ENCODE results near the gene POGZ.

The POGZ gene

GRCh38 chr1:151368393-151369301, 90.6 kb downstream of the POGZ start:
- peaks cover 42 to 47% of the 10 kb centered on the region in 2 donors for H3K4me1 ChIP-seq (ENCODE audit: control insufficient read depth in 2 of 2, insufficient read depth in 2 of 2, low read length in 2 of 2)
- no peaks in the 10 kb centered on the region for H3K27me3 ChIP-seq (ENCODE audit: control insufficient read depth in 2 of 2, insufficient read depth in 2 of 2, low read length in 2 of 2)
- H3K27ac ChIP-seq (ENCODE audit: low read depth in 2 of 2, low read length in 2 of 2) = peak overlapping the region in 1 of 2 donors; percentile 32
- H3K9ac ChIP-seq (ENCODE audit: low read depth in 1 of 2, low read length in 2 of 2) = peak overlapping the region in 1 of 2 donors; percentile 34
- peaks cover 51% of the 10 kb centered on the region in 2 donors for H3K36me3 ChIP-seq (ENCODE audit: control insufficient read depth in 2 of 2, insufficient read depth in 2 of 2, low read length in 2 of 2)
- H3K9me3 ChIP-seq (ENCODE audit: control insufficient read depth in 2 of 2, low read length in 2 of 2) = no peaks in the 10 kb centered on the region
- peak overlapping the region; percentile 81 to 87 for H3K4me3 ChIP-seq (ENCODE audit: low read length in 2 of 2)

- no peaks in the 10 kb centered on the region for H3K27me3 ChIP-seq (ENCODE audit: control insufficient read depth in 2 of 2, insufficient read depth in 2 of 2, low read length in 2 of 2)
- H3K36me3 ChIP-seq (ENCODE audit: control insufficient read depth in 2 of 2, insufficient read depth in 2 of 2, low read length in 2 of 2) = peaks cover 52 to 54% of the 10 kb centered on the region in 2 donors
- no peak overlapping the region for H3K9ac ChIP-seq (ENCODE audit: low read depth in 1 of 2, low read length in 2 of 2)
- no peak overlapping the region for H3K4me3 ChIP-seq (ENCODE audit: low read length in 2 of 2)
- H3K4me1 ChIP-seq (ENCODE audit: control insufficient read depth in 2 of 2, insufficient read depth in 2 of 2, low read length in 2 of 2) = peaks cover 34 to 39% of the 10 kb centered on the region in 2 donors
- H3K9me3 ChIP-seq (ENCODE audit: control insufficient read depth in 2 of 2, low read length in 2 of 2) = peaks cover 0 to under 1% of the 10 kb centered on the region in 2 donors
- H3K27ac ChIP-seq (ENCODE audit: low read depth in 2 of 2, low read length in 2 of 2) = no peak overlapping the region
Measured at GRCh38 chr1:151367658-151368392, 91.5 kb downstream of the POGZ start.

DNA sequence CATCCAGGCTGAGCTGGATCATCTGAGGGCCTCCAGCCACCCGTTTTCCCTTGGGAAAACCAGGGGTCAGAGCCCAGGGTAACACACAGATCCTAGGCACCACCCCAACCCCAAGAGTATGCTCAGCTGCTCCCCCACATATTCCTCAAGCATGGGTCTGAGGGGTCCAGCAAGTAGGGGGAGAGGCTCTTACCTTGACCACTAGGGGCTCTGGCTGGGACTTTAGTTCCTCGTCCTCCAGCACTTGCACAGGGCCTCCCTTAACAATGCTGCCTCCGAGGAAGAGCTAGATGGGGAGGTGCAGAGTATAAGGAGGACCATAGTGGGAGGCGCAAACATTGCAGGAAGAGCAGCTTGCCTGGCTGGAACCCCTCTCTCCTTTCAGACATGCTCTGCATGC, 94.3 kb downstream of the POGZ start:
- Histone ChIP-seq H3K9ac (ENCODE audit: low read depth in 1 of 2, low read length in 2 of 2) (no peak overlapping the region), H3K4me3 (ENCODE audit: low read length in 2 of 2) (no peak overlapping the region), H3K36me3 (ENCODE audit: control insufficient read depth in 2 of 2, insufficient read depth in 2 of 2, low read length in 2 of 2) (peaks cover 50 to 54% of the 10 kb centered on the region in 2 donors), H3K27ac (ENCODE audit: low read depth in 2 of 2, low read length in 2 of 2) (no peak overlapping the region), H3K27me3 (ENCODE audit: control insufficient read depth in 2 of 2, insufficient read depth in 2 of 2, low read length in 2 of 2) (no peaks in the 10 kb centered on the region), H3K9me3 (ENCODE audit: control insufficient read depth in 2 of 2, low read length in 2 of 2) (peaks cover 0 to 8% of the 10 kb centered on the region in 2 donors), H3K4me1 (ENCODE audit: control insufficient read depth in 2 of 2, insufficient read depth in 2 of 2, low read length in 2 of 2) (peaks cover 18 to 19% of the 10 kb centered on the region in 2 donors)

DNA sequence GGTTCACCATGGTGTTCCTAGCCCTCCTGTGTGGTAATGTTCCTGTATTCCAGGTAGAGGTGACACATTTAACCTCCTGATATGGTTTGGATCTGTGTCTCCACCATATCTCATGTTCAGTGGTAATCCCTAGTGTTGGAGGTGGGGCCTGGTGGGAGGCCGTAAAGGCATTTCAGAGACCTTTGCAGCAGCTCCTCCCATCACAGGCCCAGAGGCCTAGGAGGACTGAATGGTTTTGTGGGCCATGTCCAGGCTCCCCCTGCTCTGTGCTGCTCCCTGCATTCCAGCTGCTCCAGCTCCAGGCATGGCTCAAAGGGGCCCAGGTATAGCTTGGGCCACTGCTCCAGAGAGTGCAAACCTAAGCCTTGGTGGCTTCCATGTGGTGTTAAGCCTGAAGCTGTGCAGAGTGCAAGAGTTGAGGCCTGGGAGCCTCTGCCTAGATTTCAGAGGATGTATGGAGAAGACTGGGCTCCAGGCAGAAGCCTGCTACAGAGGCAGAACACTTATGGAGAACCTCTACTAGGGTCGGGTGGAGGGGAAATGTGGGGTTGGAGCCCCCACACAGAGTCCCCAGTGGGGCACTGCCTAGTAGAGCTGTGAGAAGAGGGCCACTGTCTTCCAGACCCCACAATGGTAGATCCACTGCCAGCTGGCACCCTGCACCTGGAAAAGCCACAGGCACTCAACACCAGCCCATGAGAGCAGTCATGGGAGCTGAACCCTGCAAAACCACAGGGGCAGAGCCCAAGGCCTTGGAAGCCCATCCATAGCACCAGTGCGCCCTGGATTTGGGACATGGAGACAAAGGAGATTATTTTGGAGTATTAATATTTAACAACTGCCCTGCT, 96.8 kb downstream of the POGZ start:
- Histone ChIP-seq H3K36me3 (ENCODE audit: control insufficient read depth in 2 of 2, insufficient read depth in 2 of 2, low read length in 2 of 2) (peaks cover 37% of the 10 kb centered on the region in 2 donors), H3K9ac (ENCODE audit: low read depth in 1 of 2, low read length in 2 of 2) (no peak overlapping the region), H3K27me3 (ENCODE audit: control insufficient read depth in 2 of 2, insufficient read depth in 2 of 2, low read length in 2 of 2) (no peaks in the 10 kb centered on the region), H3K9me3 (ENCODE audit: control insufficient read depth in 2 of 2, low read length in 2 of 2) (peaks cover 0 to 8% of the 10 kb centered on the region in 2 donors), H3K4me1 (ENCODE audit: control insufficient read depth in 2 of 2, insufficient read depth in 2 of 2, low read length in 2 of 2) (no peaks in the 10 kb centered on the region), H3K4me3 (ENCODE audit: low read length in 2 of 2) (no peak overlapping the region), H3K27ac (ENCODE audit: low read depth in 2 of 2, low read length in 2 of 2) (no peak overlapping the region)

DNA sequence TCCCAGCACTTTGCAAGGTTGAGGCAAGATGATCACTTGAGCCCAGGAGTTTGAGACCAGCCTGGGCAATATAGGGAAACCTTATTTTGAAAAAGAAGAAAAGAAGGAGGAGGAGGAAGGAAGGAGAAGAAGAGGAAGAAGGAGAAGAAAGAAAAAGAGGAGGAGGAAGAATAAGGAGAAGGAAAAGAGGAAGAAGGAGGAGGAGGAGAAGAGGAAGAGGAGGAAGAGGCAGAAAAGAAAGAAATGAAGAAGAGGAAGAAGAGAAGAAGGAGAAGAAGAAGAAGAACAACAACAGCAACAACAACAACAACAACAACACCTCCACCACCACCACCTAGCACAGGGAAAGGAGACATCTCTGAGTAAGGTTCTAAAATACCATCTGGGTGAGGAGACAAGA, 97.4 kb downstream of the POGZ start:
- Histone ChIP-seq H3K9ac (ENCODE audit: low read depth in 1 of 2, low read length in 2 of 2) (no peak overlapping the region), H3K36me3 (ENCODE audit: control insufficient read depth in 2 of 2, insufficient read depth in 2 of 2, low read length in 2 of 2) (peaks cover 33 to 35% of the 10 kb centered on the region in 2 donors), H3K9me3 (ENCODE audit: control insufficient read depth in 2 of 2, low read length in 2 of 2) (peaks cover 0 to 8% of the 10 kb centered on the region in 2 donors), H3K4me3 (ENCODE audit: low read length in 2 of 2) (no peak overlapping the region), H3K4me1 (ENCODE audit: control insufficient read depth in 2 of 2, insufficient read depth in 2 of 2, low read length in 2 of 2) (no peaks in the 10 kb centered on the region), H3K27me3 (ENCODE audit: control insufficient read depth in 2 of 2, insufficient read depth in 2 of 2, low read length in 2 of 2) (no peaks in the 10 kb centered on the region), H3K27ac (ENCODE audit: low read depth in 2 of 2, low read length in 2 of 2) (no peak overlapping the region)

DNA sequence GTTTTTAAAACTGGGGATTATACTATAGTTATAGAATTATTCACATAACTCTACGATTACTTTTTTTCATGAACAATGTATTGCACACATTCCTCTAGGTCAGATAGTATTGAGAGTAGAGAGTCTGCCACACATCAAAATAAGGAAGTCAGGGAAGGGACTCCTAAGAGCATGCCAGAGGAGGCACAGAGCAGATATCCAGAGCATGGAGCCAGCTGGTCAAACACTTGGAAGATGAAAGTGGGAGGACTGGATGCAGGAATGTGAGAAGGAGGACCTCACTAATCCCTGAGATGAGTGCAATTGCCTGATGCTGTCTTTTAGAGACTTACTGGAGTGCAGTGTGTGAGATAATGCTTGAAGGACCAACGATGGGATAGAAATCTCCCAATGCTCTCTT, 102.6 kb downstream of the POGZ start:
- Histone ChIP-seq H3K27ac (ENCODE audit: low read depth in 2 of 2, low read length in 2 of 2) (no peak overlapping the region), H3K4me1 (ENCODE audit: control insufficient read depth in 2 of 2, insufficient read depth in 2 of 2, low read length in 2 of 2) (no peaks in the 10 kb centered on the region), H3K36me3 (ENCODE audit: control insufficient read depth in 2 of 2, insufficient read depth in 2 of 2, low read length in 2 of 2) (no peaks in the 10 kb centered on the region), H3K4me3 (ENCODE audit: low read length in 2 of 2) (no peak overlapping the region), H3K27me3 (ENCODE audit: control insufficient read depth in 2 of 2, insufficient read depth in 2 of 2, low read length in 2 of 2) (no peaks in the 10 kb centered on the region), H3K9ac (ENCODE audit: low read depth in 1 of 2, low read length in 2 of 2) (no peak overlapping the region), H3K9me3 (ENCODE audit: control insufficient read depth in 2 of 2, low read length in 2 of 2) (no peaks in the 10 kb centered on the region)
